ENCODE data around the gene LRRC26. TPM values are rescaled to one million over a fixed set of nuclear protein-coding genes. Genes with fewer than 3 reads are reported as not detected.
A peak's percentile ranks its signal among the peaks of the same experiment; 100 is the strongest.
"Not testable (repeated sequence)": the region's sequence is repeated elsewhere in the genome, so short reads cannot be mapped to it uniquely, and the experiment has no call there.

The LRRC26 gene
- polyA plus RNA-seq, 1 donor = not detected

GRCh38 chr9:137135154-137135553 lies 34.7 kb downstream of the LRRC26 start:
- DNase-seq = not testable (repeated sequence)

DNA sequence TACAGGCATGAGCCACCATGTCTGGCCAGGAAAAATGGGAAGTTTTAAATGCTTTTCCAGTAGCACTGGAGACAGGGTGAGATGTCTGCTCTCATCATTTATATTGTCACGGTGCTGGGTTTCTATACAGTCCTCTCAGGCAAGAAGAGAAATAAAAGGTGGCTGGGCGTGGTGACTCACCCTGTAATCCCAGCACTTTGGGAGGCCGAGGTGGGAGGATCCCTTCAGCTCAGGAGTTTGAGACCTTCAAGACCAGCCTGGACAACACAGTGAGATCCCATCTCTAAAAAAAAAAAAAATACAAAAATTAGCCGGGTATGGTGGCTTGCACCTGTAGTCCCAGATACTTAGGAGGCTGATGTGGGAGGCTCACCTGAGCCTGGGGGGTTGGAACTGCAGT lies 35.7 kb downstream of the LRRC26 start:
- no peak for DNase-seq

DNA sequence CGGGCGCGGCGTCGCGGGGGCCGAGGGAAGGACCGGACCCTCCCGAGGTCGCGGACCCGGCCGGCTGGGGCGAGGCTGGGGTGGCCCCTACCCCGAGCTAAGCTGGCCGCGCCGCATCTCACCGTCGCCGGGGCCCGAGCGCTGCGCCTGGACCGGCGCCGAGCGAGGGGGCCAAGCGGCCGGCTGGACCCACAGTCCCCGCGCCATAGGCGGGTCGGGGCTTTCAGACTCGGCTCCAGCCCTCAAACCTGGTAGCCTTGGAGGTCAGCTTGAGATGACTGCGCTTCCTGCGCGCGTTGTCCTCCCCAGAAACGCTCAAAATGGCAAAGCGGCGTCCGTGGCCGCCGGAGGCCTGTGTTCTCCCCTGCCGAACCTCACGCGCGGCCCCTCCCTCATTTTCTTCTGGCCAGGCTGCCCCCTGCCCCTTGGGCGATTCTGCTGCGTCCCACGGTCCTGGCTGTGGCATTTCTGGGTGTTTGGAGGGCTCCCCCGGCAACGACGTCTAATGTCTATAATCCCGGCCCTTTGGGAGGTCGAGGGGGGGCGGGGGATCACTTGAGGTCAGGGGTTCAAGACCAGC lies 39.6 kb downstream of the LRRC26 start:
- no peak for DNase-seq

DNA sequence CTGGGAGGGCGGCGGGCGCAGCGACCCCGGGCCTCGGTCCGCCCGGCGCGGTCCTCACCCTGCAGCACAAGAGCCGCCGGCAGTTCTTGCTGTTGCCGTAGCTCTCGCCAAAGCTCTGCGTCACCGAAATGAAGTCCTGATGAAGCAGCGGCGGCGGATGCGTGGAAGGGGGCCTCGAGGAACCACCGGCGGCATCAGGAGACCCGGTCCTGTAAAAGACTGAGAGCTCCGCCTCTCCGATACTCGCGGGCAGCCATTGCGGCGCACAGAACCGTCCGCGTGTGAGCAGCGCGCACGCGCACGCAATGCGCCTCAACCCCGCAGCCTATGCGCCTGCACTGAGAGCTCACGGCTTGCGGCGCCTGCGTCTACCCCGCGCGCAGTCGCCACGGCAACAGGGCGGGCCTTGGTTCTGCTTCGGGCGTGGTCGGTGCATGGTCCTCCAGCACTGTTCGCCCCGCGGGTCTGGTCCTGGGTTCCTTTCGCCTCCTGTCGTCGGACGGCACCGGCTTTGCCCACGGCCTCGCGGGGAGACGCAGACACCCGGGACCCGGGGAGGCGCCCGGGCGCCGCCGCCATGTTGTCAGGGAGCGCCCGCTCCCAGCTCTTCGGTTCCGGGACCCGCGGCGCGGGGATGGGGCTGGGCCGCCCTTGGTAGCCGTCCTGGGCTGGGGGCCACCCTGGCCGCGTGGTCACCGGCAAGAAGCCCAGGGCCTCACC lies 40.2 kb downstream of the LRRC26 start:
- DNase-seq = peak; percentile 89

GRCh38 chr9:137128862-137129455 lies 40.9 kb downstream of the LRRC26 start:
- DNase-seq = no peak

DNA sequence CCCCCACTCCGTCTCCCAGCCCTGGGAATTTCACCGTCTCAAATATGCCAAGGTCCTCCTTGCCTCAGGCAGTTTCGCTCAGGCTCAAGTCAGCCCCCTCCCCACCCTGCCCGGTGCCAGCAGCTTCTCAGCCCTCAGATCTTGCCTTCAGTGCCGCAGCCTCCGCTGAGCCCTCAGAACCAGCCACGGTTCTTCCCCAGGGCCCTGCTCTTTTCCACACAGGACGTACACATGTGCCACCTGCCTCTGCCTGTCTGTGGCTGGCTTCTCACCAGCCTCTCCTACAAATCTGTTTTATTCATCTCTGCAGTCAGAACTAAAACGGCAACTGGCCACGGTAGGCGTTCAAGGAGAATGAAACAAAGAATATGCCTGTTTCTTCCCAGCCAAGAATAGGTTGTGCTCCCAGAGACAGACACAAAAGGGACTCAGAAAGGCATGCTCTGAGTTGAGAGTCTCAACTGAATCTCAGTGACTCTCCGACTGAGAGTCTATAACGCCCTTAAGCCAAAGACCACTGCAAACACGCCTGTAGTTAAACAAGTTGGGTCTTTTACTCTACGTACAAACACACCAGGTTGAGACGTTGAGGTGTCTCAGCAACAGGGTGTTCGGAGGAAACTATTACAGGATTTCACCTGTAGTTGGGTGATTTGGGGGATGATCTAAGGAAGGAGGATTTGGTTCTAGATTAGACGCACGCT lies 41.5 kb downstream of the LRRC26 start:
- DNase-seq = no peak

DNA sequence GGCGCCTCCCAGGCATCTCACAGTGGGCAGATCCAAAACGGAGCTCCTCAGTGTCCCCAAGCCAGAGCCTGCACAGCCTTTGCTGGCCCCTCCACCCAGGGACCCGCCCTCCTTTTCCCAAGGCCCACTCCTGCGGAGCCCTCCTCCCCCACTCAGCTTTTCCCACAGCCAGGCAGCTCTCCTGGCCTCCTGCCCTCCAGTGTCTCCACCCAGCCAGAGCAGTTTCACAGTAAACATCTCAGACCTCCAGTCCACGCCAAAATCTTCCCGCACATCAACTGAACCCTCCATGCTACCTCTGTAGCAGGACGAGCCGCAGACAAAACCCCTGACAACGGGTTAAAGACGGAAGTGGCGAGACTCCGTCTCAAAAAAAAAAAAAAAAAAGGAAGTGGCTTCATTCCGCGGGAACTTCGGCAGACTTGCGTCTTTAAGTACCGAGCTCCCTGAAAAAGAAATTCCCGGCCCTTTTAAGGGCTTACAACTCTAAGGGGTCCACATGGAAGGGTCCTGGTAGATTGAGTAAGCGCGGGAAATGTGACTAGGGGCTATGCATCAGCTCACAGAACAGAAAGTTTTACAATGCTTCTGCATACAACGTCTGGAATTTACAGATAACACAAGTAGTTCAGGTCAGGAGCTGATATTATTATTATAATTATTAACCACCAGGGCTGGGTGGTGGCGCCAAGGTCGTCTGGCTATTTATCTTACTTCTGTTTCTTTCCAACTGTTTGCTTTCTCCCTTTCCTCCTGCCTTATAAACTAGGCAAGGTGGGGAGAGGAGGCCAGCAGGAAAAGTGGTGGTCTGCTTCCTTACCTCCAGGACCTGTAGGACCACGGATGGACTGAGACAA lies 42.3 kb downstream of the LRRC26 start:
- no peak for DNase-seq

- DNase-seq = no peak
Observed at GRCh38 chr9:137126786-137127185, 43.1 kb downstream of the LRRC26 start.

- not testable (repeated sequence) for DNase-seq
Observed at GRCh38 chr9:137123952-137124462, 45.8 kb downstream of the LRRC26 start.

GRCh38 chr9:137123468-137123837 lies 46.4 kb downstream of the LRRC26 start:
- DNase-seq = no peak

- not testable (repeated sequence) for DNase-seq
Observed at GRCh38 chr9:137122796-137123467, 46.9 kb downstream of the LRRC26 start.

GRCh38 chr9:137121927-137122795 lies 47.7 kb downstream of the LRRC26 start:
- DNase-seq = not testable (repeated sequence)

Other genes starting within 250 kb of the LRRC26 start
- 45.6 TPM for gene FBXW5, start 225.3 kb downstream of the LRRC26 start, polyA plus RNA-seq (ENCODE audit: insufficient read length)
- 0.90 TPM for gene C8G, start 224.8 kb downstream of the LRRC26 start, polyA plus RNA-seq (ENCODE audit: insufficient read length)
- 0.67 TPM for gene LCN12, start 217.8 kb downstream of the LRRC26 start, polyA plus RNA-seq (ENCODE audit: insufficient read length)
- 24.2 TPM for gene PTGDS, start 192.5 kb downstream of the LRRC26 start, polyA plus RNA-seq (ENCODE audit: insufficient read length)
- gene LCNL1, start 187.1 kb downstream of the LRRC26 start, polyA plus RNA-seq (ENCODE audit: insufficient read length) = 0.85 TPM
- gene PAXX, start 177.6 kb downstream of the LRRC26 start, polyA plus RNA-seq (ENCODE audit: insufficient read length) = 23.9 TPM
- 0.54 TPM for gene CLIC3, start 173.5 kb downstream of the LRRC26 start, polyA plus RNA-seq (ENCODE audit: insufficient read length)
- 18.4 TPM for gene ABCA2, start 141.8 kb downstream of the LRRC26 start, polyA plus RNA-seq (ENCODE audit: insufficient read length)
- 0.10 TPM for gene FUT7, start 138.0 kb downstream of the LRRC26 start, polyA plus RNA-seq (ENCODE audit: insufficient read length)
- 44.1 TPM for gene NPDC1, start 123.9 kb downstream of the LRRC26 start, polyA plus RNA-seq (ENCODE audit: insufficient read length)
- gene ENTPD2, start 116.0 kb downstream of the LRRC26 start, polyA plus RNA-seq (ENCODE audit: insufficient read length) = 11.0 TPM
- 3.9 TPM for gene SAPCD2, start 99.5 kb downstream of the LRRC26 start, polyA plus RNA-seq (ENCODE audit: insufficient read length)
- 2.5 TPM for gene UAP1L1, start 92.5 kb downstream of the LRRC26 start, polyA plus RNA-seq (ENCODE audit: insufficient read length)
- gene MAN1B1, start 83.1 kb downstream of the LRRC26 start, polyA plus RNA-seq (ENCODE audit: insufficient read length) = 43.6 TPM
- gene DPP7, start 55.3 kb downstream of the LRRC26 start, polyA plus RNA-seq (ENCODE audit: insufficient read length) = 30.0 TPM
- gene GRIN1, start 30.9 kb downstream of the LRRC26 start, polyA plus RNA-seq (ENCODE audit: insufficient read length) = not detected
- gene TMEM210, start 2.0 kb upstream of the LRRC26 start, polyA plus RNA-seq (ENCODE audit: insufficient read length) = not detected
- 36.3 TPM for gene ANAPC2, start 18.5 kb upstream of the LRRC26 start, polyA plus RNA-seq (ENCODE audit: insufficient read length)
- gene SSNA1, start 18.6 kb upstream of the LRRC26 start, polyA plus RNA-seq (ENCODE audit: insufficient read length) = 66.5 TPM
- 14.0 TPM for gene TPRN, start 30.7 kb upstream of the LRRC26 start, polyA plus RNA-seq (ENCODE audit: insufficient read length)
- 36.1 TPM for gene TMEM203, start 35.6 kb upstream of the LRRC26 start, polyA plus RNA-seq (ENCODE audit: insufficient read length)
- 10.5 TPM for gene NDOR1, start 35.6 kb upstream of the LRRC26 start, polyA plus RNA-seq (ENCODE audit: insufficient read length)
- gene RNF208, start 52.2 kb upstream of the LRRC26 start, polyA plus RNA-seq (ENCODE audit: insufficient read length) = 4.2 TPM
- 2.5 TPM for gene CYSRT1, start 55.1 kb upstream of the LRRC26 start, polyA plus RNA-seq (ENCODE audit: insufficient read length)
- 2.1 TPM for gene RNF224, start 57.5 kb upstream of the LRRC26 start, polyA plus RNA-seq (ENCODE audit: insufficient read length)
- 1.8 TPM for gene SLC34A3, start 60.9 kb upstream of the LRRC26 start, polyA plus RNA-seq (ENCODE audit: insufficient read length)
- 145 TPM for gene TUBB4B, start 71.2 kb upstream of the LRRC26 start, polyA plus RNA-seq (ENCODE audit: insufficient read length)
- gene STPG3, start 81.2 kb upstream of the LRRC26 start, polyA plus RNA-seq (ENCODE audit: insufficient read length) = not detected
- gene NELFB, start 85.3 kb upstream of the LRRC26 start, polyA plus RNA-seq (ENCODE audit: insufficient read length) = 53.1 TPM
- gene TOR4A, start 107.7 kb upstream of the LRRC26 start, polyA plus RNA-seq (ENCODE audit: insufficient read length) = 7.9 TPM
- 3.9 TPM for gene NRARP, start 132.2 kb upstream of the LRRC26 start, polyA plus RNA-seq (ENCODE audit: insufficient read length)